HepG2 (cell line): ENCODE results near the gene TP53. TPM values are rescaled to one million over a fixed set of nuclear protein-coding genes. Genes with fewer than 3 reads are reported as not detected.

Experiments used
- ATAC-seq: fragments of 200-7000 bp; cut with Tn5 transposase; 3 replicates; pipeline ENCODE4 v1.9.1; 2020; ENCODE audit warnings: mild to moderate bottlenecking, moderate library complexity
- BruUV-seq: library from RNA; stranded (reverse); fragments of 400-500 nt; replicated peaks from 2 replicates; lab custom pipeline; 2021; lab: Mats Ljungman, UMichigan
- CTCF ChIA-PET: fragments of 300-600 bp; formaldehyde crosslinking; extraction: SDS; loops from one replicate; lab custom pipeline; 2021; ENCODE audit warnings: low total read pairs, inconsistent platforms, low intra/inter-chr PET ratio; lab: Yijun Ruan, JAX
- POLR2A ChIA-PET: fragments of 350-600 bp; sonication (Branson Sonifier 250); formaldehyde crosslinking; loops from one replicate; lab custom pipeline; 2020; ENCODE audit warnings: antibody characterized with exemption, inconsistent platforms; lab: Yijun Ruan, JAX
- DNase-seq: peaks from one replicate; pipeline ENCODE4 v3.0.0-alpha.2; 2015; ENCODE audit warnings: low spot score
- FAIRE-seq: peaks from 3 replicates; lab custom pipeline; 2011; peaks lifted over from hg19 to GRCh38; lab: Jason Lieb, UNC
- H2AFZ ChIP-seq: one replicate; pipeline ENCODE4 v1.6.1; 2011; ENCODE audit warnings: low read length, inconsistent platforms
- H3K27ac ChIP-seq: fragments of 300-600 bp; 3 replicates; pipeline ENCODE4 v1.8.0; 2011; ENCODE audit warnings: mixed run types, mild to moderate bottlenecking, mixed read lengths, low read length, inconsistent platforms; ENCODE audit not compliant: insufficient read depth; ENCODE audit errors: extremely low read length
- H3K27me3 ChIP-seq, 2 experiments: fragments of 200-600 bp in 1 of 2; 2 replicates in 1 of 2; 3 replicates in 1 of 2; pipeline versions ENCODE4 v1.6.0 to v1.8.0; 2011; ENCODE audit warnings: low read length in 2 of 2, mild to moderate bottlenecking in 2 of 2, moderate library complexity in 2 of 2, inconsistent platforms in 1 of 2; ENCODE audit not compliant: insufficient read depth in 2 of 2, control insufficient read depth in 1 of 2
- H3K36me3 ChIP-seq, 2 experiments: fragments of 200-600 bp in 1 of 2; replicated peaks in 1 of 2; 2 replicates in 1 of 2; 3 replicates in 1 of 2; pipeline versions ENCODE4 v1.5.1 to v1.8.0; 2011; ENCODE audit warnings: low read length in 2 of 2, inconsistent platforms in 1 of 2; ENCODE audit not compliant: insufficient read depth in 2 of 2, control insufficient read depth in 1 of 2
- H3K4me1 ChIP-seq: 2 replicates; pipeline ENCODE4 v1.5.1; 2012; ENCODE audit warnings: low read length, inconsistent platforms; ENCODE audit not compliant: insufficient read depth
- H3K4me2 ChIP-seq: 2 replicates; pipeline ENCODE4 v1.6.0; 2011; ENCODE audit warnings: low read depth, low read length, inconsistent platforms
- H3K4me3 ChIP-seq, 3 experiments: fragments of 200-600 bp in 1 of 3; sonication (generic), shearing (Covaris generic) in 1 of 3; replicated peaks in 1 of 3; 2 replicates each; pipeline ENCODE4 v1.5.1; 2011 to 2016; ENCODE audit warnings: low read length in 3 of 3, inconsistent platforms in 2 of 3, low read depth in 2 of 3, mild to moderate bottlenecking in 2 of 3, control low read depth in 1 of 3, mixed read lengths in 1 of 3; ENCODE audit not compliant: insufficient read depth in 1 of 3
- H3K79me2 ChIP-seq: one replicate; pipeline ENCODE4 v1.6.1; 2011; ENCODE audit warnings: low read length, inconsistent platforms; ENCODE audit not compliant: insufficient read depth
- H3K9ac ChIP-seq: 2 replicates; pipeline ENCODE4 v1.6.0; 2011; ENCODE audit warnings: mild to moderate bottlenecking, low read depth, low read length, inconsistent platforms; ENCODE audit not compliant: insufficient read depth
- H3K9me3 ChIP-seq: 2 replicates; pipeline ENCODE4 v1.5.1; 2012; ENCODE audit warnings: mild to moderate bottlenecking, low read length
- H4K20me1 ChIP-seq: 2 replicates; pipeline ENCODE4 v1.6.0; 2011; ENCODE audit warnings: inconsistent platforms, mild to moderate bottlenecking, low read length, moderate library complexity; ENCODE audit not compliant: insufficient read depth
- MYPOP ChIP-seq: sonication (generic); formaldehyde crosslinking; IDR thresholded peaks from 2 replicates; pipeline ENCODE4 v1.8.1; 2023; ENCODE audit warnings: mild to moderate bottlenecking, moderate library complexity, missing genetic modification reagents
- ZBTB44 ChIP-seq: sonication (generic); formaldehyde crosslinking; IDR thresholded peaks from 2 replicates; pipeline ENCODE4 v1.4.0; 2020; ENCODE audit warnings: missing genetic modification reagents
- ZNF275 ChIP-seq: sonication (generic); formaldehyde crosslinking; IDR thresholded peaks from 2 replicates; pipeline ENCODE4 v1.8.0; 2022; ENCODE audit warnings: missing genetic modification reagents, mild to moderate bottlenecking, inconsistent platforms, borderline replicate concordance
- WGBS: methylation state at CpG from one replicate; pipeline ENCODE4 v1.1.6; 2017; ENCODE audit warnings: low lambda C conversion rate; 5-methylcytosine and 5-hydroxymethylcytosine counted together
- in situ Hi-C: cut with HindIII; loops from 2 replicates; pipeline ENCODE4 v1.10.0; 2017; ENCODE audit warnings: low pct_unique_long_range_greater_than_20kb; ENCODE audit not compliant: extremely low pct_ligation_motif_present
- intact Hi-C: fragments of 100-400 bp; cut with micrococcal nuclease; formaldehyde crosslinking; loops from one replicate; pipeline ENCODE4 v1.10.0; 2022; ENCODE audit not compliant: unreplicated experiment
- polyA plus RNA-seq, 8 experiments: library from polyadenylated mRNA; depleted of rRNA in 3 of 8; stranded (reverse) in 7 of 8; unstranded in 1 of 8; fragments of >200 nt; fragmentation: Illumina TruSeq in 4 of 8; extraction: Trizol in 4 of 8; gene quantifications; 2 replicates each; pipeline versions ENCODE4 v1.2.1 to v1.2.3, GENCODE V29; 2011 to 2016; ENCODE audit warnings: low read depth in 4 of 8, missing spikeins in 1 of 8, mixed read lengths in 1 of 8; ENCODE audit not compliant: insufficient read depth in 1 of 8
- total RNA-seq, 5 experiments: library from RNA; depleted of rRNA; stranded (reverse); fragments of >200 nt; fragmentation: Illumina TruSeq; extraction: Trizol; gene quantifications; 2 replicates each; pipeline ENCODE4 v1.2.3, GENCODE V29; 2016; ENCODE audit warnings: low read depth in 1 of 5

Gene TP53
- total and polyA plus RNA-seq, 2 of the 13 experiments (the other 11 are each of a cell fraction or from before 2014, with no cell fraction given) = 17.1 to 29.9 TPM

GRCh38 chr17:7714721-7715594 is 27.7 kb upstream of the TP53 start:
- Histone ChIP-seq H3K4me1 (peaks cover 31% of the 10 kb centered on the region), H3K27ac (no peak overlapping the region), H3K4me3 (no peak overlapping the region), H3K9ac (no peak overlapping the region), H3K4me2 (no peak overlapping the region), H3K9me3 (no peaks in the 10 kb centered on the region), H4K20me1 (no peaks in the 10 kb centered on the region), H3K79me2 (no peaks in the 10 kb centered on the region), H3K36me3 (no peaks in the 10 kb centered on the region), H3K27me3 (peaks cover 9 to 84% of the 10 kb centered on the region in 2 experiments), H2AFZ (no peak overlapping the region)
- CTCF ChIA-PET = no interaction called here
- no peak for TF ChIP-seq ZBTB44
- TF ChIP-seq MYPOP = no peak
- TF ChIP-seq ZNF275 (CRISPR knock-in tag) = no peak
- WGBS = 8% methylated on average over 4 of the region's 10 CpGs
- intact Hi-C loops (no loop called here), in situ Hi-C loops (loop anchor here (5.0 kb wide), 1 partner anchor 83 kb away; the partner anchor contains the start of gene SHBG)
- no peak for DNase-seq
- no peak for ATAC-seq
- no peak for FAIRE-seq
- BruUV-seq = no TSS peak
- POLR2A ChIA-PET = interaction anchor here (1.4 kb wide), 1 partner anchor 28 kb away, joined by 5 read pairs; the partner anchor contains the start of gene TP53
